KMS-11 (cell line): ENCODE data around the gene RPL14.

ENCODE experiments used
- H2AFZ ChIP-seq: fragments of 200-600 bp; sonication (generic); 2 replicates; pipeline ENCODE4 v1.6.1; 2016; ENCODE audit warnings: antibody characterized with exemption, mixed run types, low read depth
- H3K27ac ChIP-seq: fragments of 200-600 bp; sonication (generic); 2 replicates; pipeline ENCODE4 v1.6.1; 2016; ENCODE audit warnings: mild to moderate bottlenecking, mixed run types
- H3K27me3 ChIP-seq: fragments of 200-600 bp; sonication (generic); 2 replicates; pipeline ENCODE4 v1.6.1; 2017; ENCODE audit warnings: mild to moderate bottlenecking, low read depth, mixed run types, moderate library complexity; ENCODE audit not compliant: insufficient read depth
- H3K36me3 ChIP-seq: fragments of 200-600 bp; sonication (generic); 2 replicates; pipeline ENCODE4 v1.6.1; 2017; ENCODE audit warnings: mild to moderate bottlenecking, mixed run types; ENCODE audit not compliant: insufficient read depth
- H3K4me1 ChIP-seq: fragments of 200-600 bp; sonication (generic); 2 replicates; pipeline ENCODE4 v1.6.1; 2016; ENCODE audit warnings: mild to moderate bottlenecking, low read depth, mixed run types; ENCODE audit not compliant: poor library complexity, severe bottlenecking
- H3K4me2 ChIP-seq: fragments of 200-600 bp; sonication (generic); 2 replicates; pipeline ENCODE4 v1.7.0; 2016; ENCODE audit warnings: mild to moderate bottlenecking, mixed run types
- H3K4me3 ChIP-seq: fragments of 200-600 bp; sonication (generic); IDR thresholded peaks from 2 replicates; pipeline ENCODE4 v1.6.1; 2017; ENCODE audit warnings: low read depth, low read length, mixed read lengths; ENCODE audit not compliant: insufficient read depth
- H3K79me2 ChIP-seq: fragments of 200-600 bp; sonication (generic); 2 replicates; pipeline ENCODE4 v1.6.1; 2016; ENCODE audit warnings: low read depth, mixed run types; ENCODE audit not compliant: insufficient read depth
- H3K9ac ChIP-seq: fragments of 200-600 bp; sonication (generic); 2 replicates; pipeline ENCODE4 v1.6.1; 2016; ENCODE audit warnings: mild to moderate bottlenecking, mixed run types
- H4K20me1 ChIP-seq: fragments of 200-600 bp; sonication (generic); 2 replicates; pipeline ENCODE4 v1.6.1; 2016; ENCODE audit warnings: mild to moderate bottlenecking, mixed run types; ENCODE audit not compliant: insufficient read depth
- CTCF ChIP-seq: fragments of 200-600 bp; sonication (generic); conservative IDR thresholded peaks from 2 replicates; pipeline ENCODE4 v1.6.1; 2017; ENCODE audit warnings: low read depth, mild to moderate bottlenecking, antibody characterized with exemption, low read length, moderate library complexity, mixed read lengths

Gene RPL14

DNA sequence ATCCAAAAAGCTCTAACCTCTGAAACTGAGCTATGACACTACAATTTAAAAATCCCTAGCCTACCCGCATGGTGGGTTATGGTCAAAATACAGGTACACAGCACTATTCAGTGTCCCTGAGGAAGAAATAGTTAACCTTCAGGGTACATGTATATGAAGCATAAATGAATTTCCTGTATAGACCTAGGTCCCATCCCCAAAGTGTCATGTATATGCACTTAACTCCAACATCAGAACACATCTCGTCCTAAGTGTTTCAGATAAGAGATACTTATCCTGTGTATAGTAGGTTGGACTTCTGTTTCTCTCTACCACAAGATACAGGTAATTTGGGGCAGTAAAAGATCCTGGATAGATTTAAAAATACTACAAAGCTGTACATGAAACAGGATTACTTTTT lies 6.4 kb downstream of the RPL14 start:
- Histone ChIP-seq H2AFZ (no peak overlapping the region), H3K27me3 (no peaks in the 10 kb centered on the region), H3K4me2 (no peak overlapping the region), H3K4me3 (no peak overlapping the region), H3K79me2 (peaks cover 19% of the 10 kb centered on the region; the same call in 1 of the 2 replicates), H3K4me1 (peaks cover 4% of the 10 kb centered on the region), H3K36me3 (no peaks in the 10 kb centered on the region; the same call in 1 of the 2 replicates), H3K9ac (no peak overlapping the region), H4K20me1 (no peaks in the 10 kb centered on the region), H3K27ac (no peak overlapping the region)
- TF ChIP-seq CTCF, result no peak

DNA sequence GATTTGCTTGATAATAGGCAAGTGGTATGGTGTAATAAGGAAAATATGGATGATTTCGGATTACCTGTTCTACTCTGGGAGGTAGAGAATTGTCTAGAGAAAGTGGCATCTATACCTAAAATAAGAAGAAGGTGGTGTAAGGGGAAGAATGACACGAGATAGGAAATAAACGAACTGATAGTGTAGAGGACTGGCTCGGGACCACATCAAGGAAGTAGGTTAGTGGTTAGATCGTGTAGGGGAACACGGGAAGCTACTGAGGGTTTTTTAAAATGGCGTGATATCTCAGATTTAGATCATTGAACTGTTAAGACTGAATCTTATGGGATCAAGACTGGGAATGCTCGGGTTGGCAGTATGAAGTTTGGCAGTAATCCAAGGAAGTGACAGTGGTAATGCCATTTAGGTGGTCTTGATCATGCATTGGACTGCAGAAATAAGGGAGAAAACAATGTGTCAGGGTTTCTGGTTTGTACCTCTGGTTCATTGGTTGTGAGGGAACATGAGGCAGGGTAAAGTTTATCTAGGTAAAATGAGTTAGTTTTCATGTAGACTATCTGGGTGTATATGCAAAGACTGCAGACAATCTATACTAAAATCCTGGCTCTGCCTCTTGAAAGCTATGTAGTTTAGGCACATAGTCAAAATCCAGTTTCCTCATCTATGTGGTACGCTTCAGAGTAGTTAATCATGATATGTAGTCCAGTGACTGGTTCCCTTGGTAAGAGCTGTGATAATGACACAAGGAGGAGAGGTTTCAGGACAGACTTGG lies 7.4 kb downstream of the RPL14 start:
- Histone ChIP-seq H3K27me3 (no peaks in the 10 kb centered on the region), H4K20me1 (no peaks in the 10 kb centered on the region), H3K9ac (no peak overlapping the region), H3K27ac (no peak overlapping the region), H2AFZ (no peak overlapping the region), H3K79me2 (0 out of 2 replicates have a peak, but pooled peaks cover 10% of the 10 kb centered on the region), H3K4me1 (no peaks in the 10 kb centered on the region), H3K4me3 (no peak overlapping the region), H3K4me2 (no peak overlapping the region), H3K36me3 (no peaks in the 10 kb centered on the region; the same call in 1 of the 2 replicates)
- no peak for TF ChIP-seq CTCF

DNA sequence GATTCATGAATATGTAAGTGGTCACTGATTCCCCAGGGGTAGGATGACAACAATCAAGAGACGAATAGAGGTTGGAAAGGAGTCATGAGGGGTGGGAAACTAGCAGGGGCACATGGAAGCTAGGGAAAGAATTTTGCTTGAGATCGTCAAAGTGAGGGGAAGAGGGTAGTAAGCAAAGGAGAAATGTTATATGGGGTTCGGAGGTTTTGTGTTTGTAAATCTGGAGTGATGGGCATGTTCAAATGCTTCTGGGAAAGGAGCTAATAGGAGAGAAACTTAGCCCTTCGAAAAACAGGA lies 7.9 kb downstream of the RPL14 start:
- no peaks in the 10 kb centered on the region; the same call in 1 of the 2 replicates for H3K36me3 ChIP-seq

DNA sequence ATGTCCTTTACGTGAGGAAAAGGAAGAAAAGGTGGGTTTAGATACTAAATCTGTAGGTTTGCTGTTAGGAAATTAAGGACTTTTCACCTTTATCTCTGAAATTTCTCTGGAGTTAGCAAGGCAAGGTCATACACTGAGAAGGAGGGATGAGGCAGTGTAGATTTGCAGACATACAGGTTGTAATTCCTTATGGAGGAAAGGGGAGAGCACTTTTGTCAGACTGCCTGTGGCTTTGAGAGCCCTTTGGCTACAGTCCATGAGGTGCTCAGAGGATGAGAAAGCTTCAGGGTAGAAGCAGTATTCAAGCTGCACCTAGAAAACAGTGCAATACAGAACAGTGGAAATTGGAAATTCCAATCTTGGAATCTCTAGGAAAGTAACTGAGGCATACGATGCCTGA lies 8.3 kb downstream of the RPL14 start:
- Histone ChIP-seq H3K4me2 (no peak overlapping the region), H3K79me2 (0 out of 2 replicates have a peak, but pooled peaks cover 6% of the 10 kb centered on the region), H2AFZ (no peak overlapping the region), H3K4me1 (no peaks in the 10 kb centered on the region), H4K20me1 (no peaks in the 10 kb centered on the region), H3K36me3 (no peaks in the 10 kb centered on the region; the same call in 1 of the 2 replicates), H3K4me3 (no peak overlapping the region), H3K9ac (no peak overlapping the region), H3K27me3 (no peaks in the 10 kb centered on the region), H3K27ac (no peak overlapping the region)
- no peak for TF ChIP-seq CTCF

More for the DNA sequence above, 7.9 kb downstream of the RPL14 start:
- Histone ChIP-seq H3K27me3 (no peaks in the 10 kb centered on the region), H4K20me1 (no peaks in the 10 kb centered on the region), H3K4me2 (no peak overlapping the region), H2AFZ (no peak overlapping the region), H3K9ac (no peak overlapping the region), H3K4me1 (no peaks in the 10 kb centered on the region), H3K4me3 (no peak overlapping the region), H3K27ac (no peak overlapping the region), H3K79me2 (0 out of 2 replicates have a peak, but pooled peaks cover 10% of the 10 kb centered on the region)
- TF ChIP-seq CTCF, result no peak
